ENCODE results near the gene ATP13A3.

DNA sequence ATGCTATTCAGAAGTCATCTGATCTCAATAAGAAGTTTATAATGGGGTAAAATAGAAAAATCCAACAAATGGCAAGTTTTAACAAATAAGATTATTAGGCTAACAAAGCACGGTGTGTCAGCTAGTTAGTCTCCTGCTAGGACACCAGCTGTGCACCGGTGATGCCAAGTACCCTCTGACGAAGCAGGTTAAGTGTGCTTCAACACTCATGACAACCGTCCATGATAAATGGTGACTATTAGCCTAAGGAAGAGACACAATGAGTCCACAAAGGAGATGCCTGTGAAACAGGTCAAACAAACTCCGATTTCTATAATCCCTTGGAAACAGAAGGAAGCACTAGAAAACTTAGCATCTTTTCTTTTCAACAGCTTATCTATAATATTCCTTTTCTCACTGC, 36.5 kb downstream of the ATP13A3 start:
- TF ChIP-seq, protein P1, sequence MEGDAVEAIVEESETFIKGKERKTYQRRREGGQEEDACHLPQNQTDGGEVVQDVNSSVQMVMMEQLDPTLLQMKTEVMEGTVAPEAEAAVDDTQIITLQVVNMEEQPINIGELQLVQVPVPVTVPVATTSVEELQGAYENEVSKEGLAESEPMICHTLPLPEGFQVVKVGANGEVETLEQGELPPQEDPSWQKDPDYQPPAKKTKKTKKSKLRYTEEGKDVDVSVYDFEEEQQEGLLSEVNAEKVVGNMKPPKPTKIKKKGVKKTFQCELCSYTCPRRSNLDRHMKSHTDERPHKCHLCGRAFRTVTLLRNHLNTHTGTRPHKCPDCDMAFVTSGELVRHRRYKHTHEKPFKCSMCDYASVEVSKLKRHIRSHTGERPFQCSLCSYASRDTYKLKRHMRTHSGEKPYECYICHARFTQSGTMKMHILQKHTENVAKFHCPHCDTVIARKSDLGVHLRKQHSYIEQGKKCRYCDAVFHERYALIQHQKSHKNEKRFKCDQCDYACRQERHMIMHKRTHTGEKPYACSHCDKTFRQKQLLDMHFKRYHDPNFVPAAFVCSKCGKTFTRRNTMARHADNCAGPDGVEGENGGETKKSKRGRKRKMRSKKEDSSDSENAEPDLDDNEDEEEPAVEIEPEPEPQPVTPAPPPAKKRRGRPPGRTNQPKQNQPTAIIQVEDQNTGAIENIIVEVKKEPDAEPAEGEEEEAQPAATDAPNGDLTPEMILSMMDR (IDR thresholded peaks at IDR 0.05), result no peak
- TF ChIP-seq POLR2A (IDR thresholded peaks at IDR 0.05), result no peak
